ENCODE data around the gene RCVRN.

The RCVRN gene

GRCh38 chr17:9929871-9930270 is 24.8 kb upstream of the RCVRN start:
- no peaks in the 10 kb centered on the region for H3K27me3 ChIP-seq (replicated peaks)
- in situ Hi-C loops (cut with HindIII; ENCODE audit: low pct_ligation_motif_present, low sequenced_read_pairs) = no loop called here
- no peak overlapping the region for H3K4me3 ChIP-seq (ENCODE audit: low read depth, low read length)
- DNase-seq = no peak
- no peak overlapping the region for H3K27ac ChIP-seq
- no peaks in the 10 kb centered on the region for H3K36me3 ChIP-seq (replicated peaks)
- TF ChIP-seq CTCF (IDR thresholded peaks at IDR 0.05; ENCODE audit: low read depth, low read length, missing control alignments) = no peak

DNA sequence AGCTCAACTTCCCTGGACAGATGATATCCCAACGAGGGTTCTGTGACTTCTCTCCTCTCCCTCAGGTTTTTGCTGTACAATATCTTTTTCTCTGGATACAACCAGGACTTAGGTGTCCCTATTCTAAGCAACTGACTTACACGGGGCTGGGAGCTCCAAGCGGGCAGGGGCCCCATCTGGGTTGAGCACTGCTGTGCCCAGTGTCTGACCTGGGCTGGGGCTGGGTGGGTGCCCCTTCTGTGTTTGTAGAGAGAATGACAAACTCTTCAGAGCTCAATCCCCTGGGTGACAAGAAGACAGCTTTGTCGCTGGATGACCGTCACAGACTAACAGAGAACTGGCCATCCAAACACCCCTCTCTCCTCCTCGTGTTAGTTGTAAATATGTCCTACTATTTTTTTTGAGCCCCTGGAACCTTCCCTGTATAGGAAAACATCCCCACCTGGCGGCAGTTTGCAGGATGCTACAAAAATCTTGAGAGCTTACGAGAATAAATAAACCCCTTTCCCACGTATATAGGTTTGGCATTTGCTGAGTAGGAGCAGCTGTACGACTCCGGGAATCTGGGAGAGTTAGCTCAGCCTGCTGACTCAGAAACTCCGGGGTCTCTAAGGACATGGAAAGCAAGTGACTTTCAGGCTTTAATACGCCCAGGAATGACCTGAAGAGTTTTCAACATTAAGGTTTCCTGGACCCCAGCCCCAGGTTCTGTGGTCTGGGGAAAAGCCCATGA is 23.7 kb upstream of the RCVRN start:
- TF ChIP-seq CTCF (IDR thresholded peaks at IDR 0.05; ENCODE audit: low read depth, low read length, missing control alignments) = peak; percentile 56
- no peaks in the 10 kb centered on the region for H3K36me3 ChIP-seq (replicated peaks)
- no peak overlapping the region for H3K27ac ChIP-seq
- peak; percentile 24 for DNase-seq
- in situ Hi-C loops (cut with HindIII; ENCODE audit: low pct_ligation_motif_present, low sequenced_read_pairs) = no loop called here
- no peaks in the 10 kb centered on the region for H3K27me3 ChIP-seq (replicated peaks)
- no peak overlapping the region for H3K4me3 ChIP-seq (ENCODE audit: low read depth, low read length)

- Histone ChIP-seq H3K4me3 (ENCODE audit: low read depth, low read length) (no peak overlapping the region), H3K36me3 (replicated peaks) (no peaks in the 10 kb centered on the region), H3K27me3 (replicated peaks) (no peaks in the 10 kb centered on the region), H3K27ac (no peak overlapping the region)
- in situ Hi-C loops (cut with HindIII; ENCODE audit: low pct_ligation_motif_present, low sequenced_read_pairs) = no loop called here
- DNase-seq = no peak
- TF ChIP-seq CTCF (IDR thresholded peaks at IDR 0.05; ENCODE audit: low read depth, low read length, missing control alignments) = no peak
Measured at GRCh38 chr17:9926150-9926804, 21.2 kb upstream of the RCVRN start.

DNA sequence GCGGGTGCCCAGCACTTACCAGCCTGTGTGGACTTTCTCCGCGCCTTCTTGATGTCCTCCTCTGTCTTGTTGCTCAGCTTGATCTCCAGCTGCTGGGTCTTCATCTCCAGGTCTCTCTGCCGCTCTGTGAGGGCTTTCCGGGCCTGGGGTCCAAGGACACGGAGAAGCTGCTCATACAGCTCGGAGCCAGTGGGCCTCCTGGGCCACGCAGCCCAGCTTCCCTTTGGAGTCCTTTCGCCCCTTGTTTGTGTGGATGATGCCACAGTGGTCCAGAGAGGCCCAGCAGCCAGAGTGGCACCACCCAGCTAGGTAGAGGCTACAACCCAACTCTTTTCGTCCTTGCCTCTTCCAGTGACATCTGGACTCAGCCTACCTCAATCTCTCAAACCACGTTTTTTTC is 20.4 kb upstream of the RCVRN start:
- Histone ChIP-seq H3K27me3 (replicated peaks) (no peaks in the 10 kb centered on the region), H3K4me3 (ENCODE audit: low read depth, low read length) (no peak overlapping the region), H3K27ac (no peak overlapping the region), H3K36me3 (replicated peaks) (no peaks in the 10 kb centered on the region)
- TF ChIP-seq CTCF (IDR thresholded peaks at IDR 0.05; ENCODE audit: low read depth, low read length, missing control alignments) = no peak
- DNase-seq = no peak
- in situ Hi-C loops (cut with HindIII; ENCODE audit: low pct_ligation_motif_present, low sequenced_read_pairs) = no loop called here

DNA sequence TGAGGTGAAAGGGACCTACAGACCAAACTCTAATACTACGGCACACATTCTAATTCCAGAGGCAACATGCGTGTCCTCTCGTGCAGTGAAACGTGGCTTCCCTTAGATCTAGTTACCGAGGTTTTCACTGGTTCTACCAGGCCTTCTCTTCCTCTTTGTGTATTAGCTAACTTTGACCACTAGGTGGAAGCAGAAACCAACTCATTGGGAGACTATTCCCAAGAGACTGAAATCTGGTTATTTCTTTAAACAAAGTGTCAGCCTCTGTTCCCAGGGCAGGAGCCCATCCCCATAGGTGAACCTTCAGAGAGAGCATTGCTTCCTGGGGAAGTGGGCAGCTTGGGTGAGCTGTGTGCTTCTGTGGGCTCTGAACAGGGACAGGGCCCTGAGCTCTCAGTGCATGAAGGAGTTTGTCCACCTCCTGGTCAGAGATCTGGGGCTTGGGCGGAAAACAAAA is 19.7 kb upstream of the RCVRN start:
- no peaks in the 10 kb centered on the region for H3K27me3 ChIP-seq (replicated peaks)
- H3K36me3 ChIP-seq (replicated peaks) = no peaks in the 10 kb centered on the region
- no peak overlapping the region for H3K27ac ChIP-seq
- in situ Hi-C loops (cut with HindIII; ENCODE audit: low pct_ligation_motif_present, low sequenced_read_pairs) = no loop called here
- peak; percentile 49 for DNase-seq
- peak; percentile 79 for TF ChIP-seq CTCF (IDR thresholded peaks at IDR 0.05; ENCODE audit: low read depth, low read length, missing control alignments)
- no peak overlapping the region for H3K4me3 ChIP-seq (ENCODE audit: low read depth, low read length)
